Middle frontal gyrus (tissue), 1 donor: ENCODE data around the gene RFC2.
"Not testable (repeated sequence)": the region's sequence is repeated elsewhere in the genome, so short reads cannot be mapped to it uniquely, and the experiment has no call there.

ENCODE experiments used
- DNase-seq: peaks from one replicate; pipeline ENCODE4 v3.0.0-alpha.2; 2015; ENCODE audit warnings: low spot score; ENCODE audit errors: extremely low spot score

Gene RFC2

GRCh38 chr7:74219416-74219815 is 34.8 kb downstream of the RFC2 start:
- no peak for DNase-seq

DNA sequence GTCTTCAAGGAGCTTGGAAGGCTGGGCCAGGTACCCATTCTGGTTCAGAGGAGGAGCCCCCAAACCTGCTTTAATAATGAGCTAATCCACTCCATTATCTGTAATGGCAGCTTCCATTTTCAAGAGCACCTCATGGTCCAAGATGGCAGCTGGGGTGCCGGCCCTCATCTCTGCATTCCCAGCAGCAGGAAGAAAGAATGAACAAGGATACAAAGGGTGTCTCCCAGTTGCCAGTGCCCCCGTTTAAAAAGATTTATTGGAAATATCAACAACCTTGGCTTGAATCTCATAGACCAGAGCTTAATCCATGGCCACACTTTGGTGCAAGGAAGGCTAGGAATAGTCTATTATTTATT is 35.9 kb downstream of the RFC2 start:
- no peak for DNase-seq

- DNase-seq = no peak
Observed at GRCh38 chr7:74217455-74218342, 36.5 kb downstream of the RFC2 start.

- no peak for DNase-seq
Observed at GRCh38 chr7:74216361-74216761, 37.8 kb downstream of the RFC2 start.

- no peak for DNase-seq
Observed at GRCh38 chr7:74215921-74216320, 38.3 kb downstream of the RFC2 start.

DNA sequence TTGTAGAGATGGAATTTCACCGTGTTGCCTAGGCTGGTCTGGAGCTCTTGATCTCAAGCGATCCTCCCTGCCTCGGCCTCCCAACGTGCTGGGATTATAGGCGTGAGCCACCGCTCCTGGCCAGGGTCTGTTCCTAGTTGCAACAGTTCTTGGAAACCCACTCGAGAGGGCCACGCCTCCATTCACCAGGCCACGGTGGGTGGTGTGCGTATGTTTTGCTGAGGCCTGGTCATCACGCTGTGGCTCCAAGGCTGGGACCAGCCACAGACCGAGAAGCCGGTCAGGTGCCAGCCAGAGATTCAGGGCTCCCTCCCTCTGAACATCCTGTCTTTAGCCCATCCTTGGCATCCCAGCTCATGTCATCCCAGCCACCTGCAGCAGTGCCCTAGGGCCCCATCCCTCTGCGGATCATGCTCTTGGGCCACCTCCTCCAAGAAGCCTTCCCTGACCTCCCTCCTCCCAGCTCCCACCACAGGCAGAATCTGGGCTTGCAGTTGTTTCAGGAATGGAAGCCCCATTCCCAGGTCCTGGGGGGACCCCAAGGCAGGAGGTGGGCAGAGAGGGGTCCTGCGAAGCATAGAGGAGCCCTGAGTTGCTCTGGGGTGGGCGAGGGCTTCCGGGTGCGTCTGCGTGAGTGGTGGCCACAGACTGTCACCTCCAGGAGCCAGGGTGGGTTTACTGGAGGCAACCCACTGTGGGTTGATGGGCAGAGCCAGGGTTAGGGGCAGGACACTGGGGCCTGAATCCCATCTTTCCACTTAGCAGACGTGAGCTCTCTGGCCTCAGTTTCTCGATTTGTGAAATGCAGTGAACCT is 39.2 kb downstream of the RFC2 start:
- no peak for DNase-seq

DNA sequence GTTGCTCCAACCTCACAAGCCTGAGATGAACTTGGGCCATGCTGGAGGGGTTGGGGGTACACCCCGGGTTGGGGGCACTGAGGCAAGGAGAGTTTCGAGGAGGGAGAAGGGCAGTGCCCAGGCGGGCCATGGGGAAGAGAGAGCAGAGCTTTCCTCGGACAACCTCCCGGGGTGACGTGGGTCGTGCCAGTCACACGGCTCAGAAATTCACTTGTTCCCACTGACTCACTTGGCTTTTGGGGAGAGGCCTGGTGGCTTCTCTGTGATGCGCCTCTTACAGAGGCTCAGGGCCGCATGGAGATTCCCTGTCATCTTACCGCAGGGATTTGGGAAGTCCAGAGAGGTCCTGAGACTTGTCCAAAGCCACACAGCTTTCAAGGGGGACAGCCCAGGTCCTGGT is 41.5 kb downstream of the RFC2 start:
- no peak for DNase-seq

DNA sequence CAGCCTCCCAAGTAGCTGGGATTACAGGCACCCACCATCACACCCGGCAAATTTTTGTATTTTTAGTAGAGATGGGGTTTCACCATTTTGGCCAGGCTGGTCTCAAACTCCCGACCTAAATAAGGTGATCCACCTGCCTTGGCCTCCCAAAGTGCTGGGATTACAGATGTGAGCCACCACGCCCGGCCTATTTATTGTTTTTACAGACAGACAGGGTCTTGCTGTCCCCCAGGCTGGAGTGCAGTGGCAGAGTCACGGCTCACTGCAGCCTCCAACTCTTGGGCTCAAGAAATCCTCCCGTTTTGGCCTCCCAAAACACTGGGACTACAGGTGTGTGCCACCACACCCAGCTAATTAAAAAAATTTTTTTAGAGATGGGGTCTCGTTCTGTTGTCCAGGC is 46.0 kb downstream of the RFC2 start:
- not testable (repeated sequence) for DNase-seq

DNA sequence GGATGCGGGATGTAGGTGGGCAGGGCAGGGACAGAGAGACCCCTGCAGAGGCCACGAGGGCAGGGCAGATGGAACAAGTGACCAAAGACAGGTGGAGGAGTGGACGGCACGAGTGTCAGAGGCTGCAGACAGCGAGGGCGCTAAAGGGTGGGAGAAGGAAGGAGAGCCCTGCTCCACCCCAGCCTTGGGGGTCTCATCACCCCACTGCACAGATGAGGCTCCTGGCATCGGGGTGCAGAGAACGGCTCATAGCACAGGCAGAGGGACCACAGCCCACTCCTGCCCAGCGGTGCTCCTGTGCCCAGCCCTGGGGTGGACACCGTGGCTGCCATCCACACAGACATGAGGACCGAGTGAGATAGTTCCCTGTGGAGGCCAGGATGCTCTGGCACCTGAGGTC is 46.6 kb downstream of the RFC2 start:
- no peak for DNase-seq

DNA sequence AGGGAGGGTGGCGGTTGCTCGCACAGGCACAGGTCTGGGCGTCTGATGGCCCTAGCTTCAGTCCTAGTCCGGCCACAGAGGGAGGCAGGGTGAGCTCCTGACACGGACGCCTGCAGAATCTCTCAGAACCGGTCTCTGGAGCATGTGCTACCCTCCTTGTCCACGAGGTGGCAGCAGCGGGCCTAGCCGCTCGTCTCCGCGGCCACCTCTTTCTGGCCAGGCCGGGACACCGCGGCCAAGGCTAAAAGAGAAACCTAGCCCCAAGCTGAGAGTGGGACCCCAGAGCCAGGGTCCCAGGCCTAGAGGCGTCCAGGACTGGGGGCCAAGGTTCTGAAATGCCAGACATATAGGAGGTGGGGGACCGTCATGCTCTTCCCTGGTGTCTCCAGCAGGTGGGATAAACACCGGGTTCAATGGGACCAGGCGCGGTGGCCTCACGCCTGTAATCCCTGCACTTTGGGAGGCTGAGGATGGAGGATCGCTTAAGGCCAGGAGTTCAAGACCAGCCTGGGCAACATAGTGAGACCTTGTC is 47.5 kb downstream of the RFC2 start:
- DNase-seq = peak; percentile 77

- not testable (repeated sequence) for DNase-seq
Observed at GRCh38 chr7:74206052-74206451, 48.1 kb downstream of the RFC2 start.

GRCh38 chr7:74203956-74204618 is 50.1 kb downstream of the RFC2 start:
- no peak for DNase-seq

DNA sequence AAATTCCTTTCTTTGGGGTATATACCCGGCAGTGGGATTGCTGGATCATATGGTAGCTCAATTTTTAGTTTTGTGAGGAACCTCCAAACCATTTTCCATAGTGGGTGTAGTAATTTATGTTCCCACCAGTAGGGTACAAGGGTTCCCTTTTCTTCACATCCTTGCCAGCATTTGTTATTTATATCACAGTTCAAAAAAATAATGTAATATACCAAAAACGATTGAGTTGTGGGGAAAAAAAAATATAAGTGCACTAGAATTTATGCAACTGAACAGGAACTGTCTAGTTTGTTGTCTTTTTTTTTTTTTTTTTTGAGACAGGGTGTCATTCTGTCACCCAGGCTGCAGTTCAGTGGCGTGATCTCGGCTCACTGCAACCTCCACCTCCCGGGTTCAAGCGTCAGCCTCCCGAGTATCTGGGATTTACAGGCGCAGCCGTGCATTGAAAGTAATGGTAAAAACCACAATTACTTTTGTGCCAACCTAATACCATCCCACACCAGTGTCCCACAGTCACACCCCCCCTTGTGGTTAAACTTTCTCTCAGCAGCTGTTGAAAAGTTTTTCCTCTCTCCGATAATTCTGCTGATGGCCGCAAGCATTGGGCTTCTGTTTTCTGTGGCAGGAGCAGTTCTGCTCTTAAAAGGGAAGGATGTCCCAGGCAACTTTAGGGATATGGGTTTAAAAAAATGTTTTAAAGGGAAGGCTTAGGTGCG is 51.2 kb downstream of the RFC2 start:
- DNase-seq = no peak

DNA sequence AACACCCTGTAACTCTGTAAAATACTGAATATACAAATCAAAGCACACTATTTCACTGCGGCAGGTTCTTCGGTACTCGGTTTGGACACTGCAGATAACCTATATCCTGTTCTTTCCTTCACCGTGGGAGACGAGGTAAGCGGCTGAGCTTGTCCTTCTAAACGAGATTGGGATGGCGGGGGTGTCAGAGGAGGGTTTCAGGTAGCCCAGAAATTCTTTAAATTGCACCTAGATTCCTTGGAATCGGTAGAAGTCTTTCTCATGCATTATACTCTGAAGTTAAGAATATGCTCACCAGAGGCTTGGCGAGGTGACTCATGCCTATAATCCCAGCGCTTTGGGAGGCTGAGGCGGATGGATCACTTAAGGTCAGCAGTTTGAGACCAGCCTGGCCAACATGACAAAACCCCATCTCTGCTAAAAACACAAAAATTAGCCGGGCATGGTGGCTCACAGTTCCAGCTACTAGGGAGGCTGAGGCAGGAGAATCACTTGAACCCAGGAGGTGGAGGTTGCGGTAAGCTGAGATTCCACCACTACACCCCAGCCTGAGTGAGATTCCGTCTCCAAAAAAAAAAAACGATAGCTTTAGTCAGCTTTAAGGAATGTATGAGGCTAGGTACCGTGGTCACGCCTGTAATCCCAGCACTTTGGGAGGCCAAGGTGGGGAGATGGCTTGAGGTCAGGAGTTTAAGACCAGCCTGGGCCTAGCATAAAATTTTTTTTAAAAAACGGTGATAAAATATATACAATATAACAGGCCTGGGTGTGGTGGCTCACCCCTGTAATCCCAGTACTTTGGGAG is 54.4 kb downstream of the RFC2 start:
- no peak for DNase-seq

- DNase-seq = no peak
Observed at GRCh38 chr7:74197449-74198124, 56.6 kb downstream of the RFC2 start.

DNA sequence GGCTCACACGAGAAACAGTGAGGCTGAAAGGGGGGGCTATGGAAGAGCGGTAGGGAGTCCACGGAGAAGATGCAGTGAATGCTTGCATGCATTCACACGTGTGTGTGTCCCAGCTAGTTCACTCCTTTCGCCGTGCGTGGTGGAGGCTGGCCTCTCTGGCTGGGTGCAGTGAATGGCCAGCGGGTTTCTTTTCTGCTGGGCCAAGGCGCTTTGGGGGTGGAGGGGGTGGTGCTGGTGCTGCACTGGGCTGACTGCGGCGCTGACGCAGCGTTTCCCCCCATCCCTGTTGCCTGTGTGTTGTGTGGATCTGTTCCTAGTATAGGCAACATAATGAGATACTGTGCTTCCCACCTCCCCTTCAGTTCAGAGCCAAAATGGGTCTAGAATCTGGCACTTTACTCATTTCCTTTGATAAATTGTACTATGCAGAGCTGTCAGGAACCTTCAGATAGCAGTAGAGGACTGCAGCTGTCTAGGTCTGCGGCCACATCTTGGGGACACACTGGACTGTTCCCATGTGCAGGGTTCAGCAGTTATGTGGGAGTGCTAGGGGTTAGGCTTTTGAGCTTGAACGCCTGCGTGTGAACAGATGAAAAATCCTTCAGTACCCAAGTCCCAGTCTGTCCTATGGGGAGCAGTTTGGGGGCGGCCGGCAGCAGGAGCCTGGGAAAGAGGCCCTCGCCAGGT is 58.1 kb downstream of the RFC2 start:
- not testable (repeated sequence) for DNase-seq

- DNase-seq = not testable (repeated sequence)
Observed at GRCh38 chr7:74195139-74195860, 58.9 kb downstream of the RFC2 start.

- DNase-seq = no peak
Observed at GRCh38 chr7:74194686-74195085, 59.5 kb downstream of the RFC2 start.
